GM21381 (cell line): ENCODE measurements around the gene CORO1C.

Source experiments
- ATAC-seq: cut with Tn5 transposase; IDR thresholded peaks from one replicate; pipeline ENCODE4 v1.9.1; 2021; ENCODE audit warnings: mild to moderate bottlenecking, moderate library complexity; ENCODE audit not compliant: unreplicated experiment

Gene CORO1C

DNA sequence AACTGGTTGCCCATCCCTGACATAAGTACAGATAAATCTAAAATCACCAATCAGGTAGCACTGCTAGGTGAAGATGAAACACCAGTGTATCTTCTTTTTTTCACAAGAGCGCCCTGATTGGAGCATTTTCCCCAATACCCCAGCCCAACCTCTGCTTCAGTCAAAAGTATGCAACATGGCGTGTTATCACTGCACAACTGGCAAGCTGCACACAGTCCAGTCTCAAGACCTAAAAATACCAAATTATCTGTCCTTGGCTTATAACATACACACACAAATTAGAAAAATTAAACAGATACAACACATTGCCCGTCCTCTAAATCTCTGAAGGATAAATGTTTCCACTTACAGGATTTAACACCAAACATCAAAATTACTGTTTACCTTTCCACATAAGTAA, 77.4 kb downstream of the CORO1C start:
- no peak for ATAC-seq

- no peak for ATAC-seq
Measured at GRCh38 chr12:108653082-108653516, 78.2 kb downstream of the CORO1C start.

DNA sequence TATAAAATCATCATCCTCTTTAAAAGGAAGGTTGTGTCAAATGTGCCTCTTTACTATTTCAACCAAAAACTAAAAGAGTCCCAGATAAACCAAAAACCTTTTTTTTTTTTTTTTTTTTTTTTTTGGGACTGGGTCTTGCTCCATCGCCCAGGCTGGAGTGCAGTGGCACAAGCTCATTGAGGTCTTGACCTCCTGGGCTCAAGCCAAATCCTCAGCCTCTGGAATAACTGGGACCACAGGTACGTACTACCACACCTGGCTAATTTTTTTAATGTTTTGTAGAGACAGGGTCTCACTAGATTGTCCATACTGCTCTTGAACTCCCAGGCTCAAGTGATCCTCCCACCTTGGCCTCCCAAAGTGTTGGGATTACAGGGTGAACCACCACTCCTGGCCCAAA, 81.2 kb downstream of the CORO1C start:
- no peak for ATAC-seq

DNA sequence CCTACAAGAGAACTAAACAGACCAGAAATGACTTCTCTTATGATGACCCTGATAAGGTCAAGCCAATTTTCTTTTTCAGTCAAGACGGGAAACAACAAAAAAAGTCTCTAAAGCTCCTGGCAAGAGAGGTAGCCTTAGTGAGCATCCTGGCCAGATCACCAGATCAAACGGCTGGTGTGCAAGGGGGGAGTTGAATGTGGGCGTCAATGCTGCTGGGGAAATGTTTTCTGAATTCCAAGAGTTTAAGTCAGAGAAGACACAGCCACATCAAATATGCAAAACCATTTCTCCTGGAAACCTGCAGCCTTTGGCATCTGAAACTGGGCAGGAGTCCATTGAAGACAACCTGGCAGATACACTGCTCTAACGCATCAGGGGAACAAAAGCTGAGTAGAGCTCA, 81.6 kb downstream of the CORO1C start:
- ATAC-seq: no peak

- ATAC-seq: no peak
Measured at GRCh38 chr12:108649126-108649525, 82.2 kb downstream of the CORO1C start.

- ATAC-seq: no peak
Measured at GRCh38 chr12:108648371-108648770, 82.9 kb downstream of the CORO1C start.

GRCh38 chr12:108647585-108648287, 83.6 kb downstream of the CORO1C start:
- no peak for ATAC-seq

DNA sequence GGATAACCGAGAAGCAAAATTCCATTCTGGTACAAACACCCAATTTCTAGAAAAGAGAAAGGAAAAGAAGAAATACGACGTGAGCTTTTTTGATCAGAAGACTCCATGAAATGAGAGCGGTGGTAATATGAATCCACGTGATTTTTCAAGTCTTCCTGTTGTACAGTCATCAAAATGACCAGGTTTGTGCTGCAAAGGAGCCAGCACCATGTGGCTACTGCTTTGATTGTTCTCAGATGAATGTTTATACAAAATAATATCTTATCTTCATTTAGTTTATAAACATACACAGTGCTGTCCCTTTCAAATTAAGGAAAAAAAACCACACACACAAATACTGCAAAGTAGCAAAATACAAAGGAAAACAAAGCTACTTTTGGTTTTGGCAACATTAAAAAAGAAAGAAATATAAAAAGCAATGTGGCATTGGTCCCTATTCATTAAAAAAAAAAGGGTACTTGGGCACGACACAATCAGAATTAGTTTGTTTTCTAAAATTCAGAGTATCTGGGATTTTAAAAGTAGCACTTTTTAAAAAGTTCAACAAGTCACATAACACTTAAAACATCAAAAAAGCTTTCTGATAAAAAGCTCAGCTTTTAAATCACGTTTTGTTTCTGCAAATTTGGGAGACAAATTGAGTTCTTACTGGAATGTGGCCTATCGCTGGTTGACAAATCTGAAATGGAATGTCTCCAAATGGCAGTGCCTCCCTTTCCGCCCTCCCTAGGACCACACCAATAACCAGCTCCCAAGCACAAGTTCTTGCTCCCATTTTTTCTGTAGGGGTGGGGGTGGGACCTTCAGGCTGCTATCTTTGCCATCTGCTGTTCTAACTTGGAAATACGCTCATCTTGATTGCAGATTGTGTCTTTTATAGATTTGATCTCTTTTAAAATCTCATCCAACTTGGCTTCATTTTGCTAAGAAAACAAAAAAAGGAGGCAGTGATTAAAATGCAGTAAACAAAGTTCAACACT, 84.4 kb downstream of the CORO1C start:
- ATAC-seq: no peak

GRCh38 chr12:108645686-108646599, 85.4 kb downstream of the CORO1C start:
- ATAC-seq: no peak

- no peak for ATAC-seq
Measured at GRCh38 chr12:108644811-108645120, 86.6 kb downstream of the CORO1C start.

DNA sequence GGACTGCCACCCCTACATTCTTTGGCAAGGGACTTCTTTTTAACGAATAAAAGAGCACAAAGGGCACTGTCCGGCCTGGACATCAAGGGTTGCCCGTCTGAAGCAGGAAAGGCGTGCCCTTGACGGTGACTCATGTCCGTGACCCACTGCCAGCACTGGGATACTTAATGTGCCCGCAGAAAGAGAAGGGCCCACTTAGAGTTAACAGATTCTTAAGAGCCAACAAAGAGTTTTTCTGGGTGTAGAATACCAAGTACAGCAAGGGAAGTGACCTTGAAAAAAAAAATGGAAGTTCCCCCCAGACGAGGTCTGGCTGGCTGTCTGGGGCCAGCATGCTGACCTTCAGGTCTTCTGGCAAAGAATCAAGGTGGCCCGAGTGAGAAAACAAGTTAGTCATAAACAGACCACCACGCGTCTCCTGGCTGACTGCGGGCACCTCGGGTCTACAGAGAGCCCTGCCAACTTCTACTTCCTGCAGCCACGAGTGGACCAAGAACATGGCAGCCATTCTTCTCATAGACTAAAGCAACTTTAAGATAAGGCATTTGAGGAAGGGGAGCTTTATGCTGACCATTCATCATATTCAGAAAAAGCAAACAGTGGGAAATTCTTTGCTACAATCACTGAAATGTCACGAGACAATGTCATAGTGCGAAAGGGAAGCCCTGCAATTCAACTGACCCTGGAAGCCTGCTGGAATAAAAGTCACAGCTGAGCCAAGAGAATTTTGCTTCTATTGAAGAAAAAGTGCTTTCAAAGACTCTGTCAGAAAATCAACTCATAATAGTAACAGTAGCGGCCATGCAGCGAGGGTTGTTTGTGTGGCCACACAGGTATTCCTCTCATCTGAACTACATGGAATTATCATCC, 87.1 kb downstream of the CORO1C start:
- ATAC-seq: no peak

- ATAC-seq: no peak
Measured at GRCh38 chr12:108642899-108643654, 88.2 kb downstream of the CORO1C start.

- no peak for ATAC-seq
Measured at GRCh38 chr12:108642269-108642870, 88.9 kb downstream of the CORO1C start.

DNA sequence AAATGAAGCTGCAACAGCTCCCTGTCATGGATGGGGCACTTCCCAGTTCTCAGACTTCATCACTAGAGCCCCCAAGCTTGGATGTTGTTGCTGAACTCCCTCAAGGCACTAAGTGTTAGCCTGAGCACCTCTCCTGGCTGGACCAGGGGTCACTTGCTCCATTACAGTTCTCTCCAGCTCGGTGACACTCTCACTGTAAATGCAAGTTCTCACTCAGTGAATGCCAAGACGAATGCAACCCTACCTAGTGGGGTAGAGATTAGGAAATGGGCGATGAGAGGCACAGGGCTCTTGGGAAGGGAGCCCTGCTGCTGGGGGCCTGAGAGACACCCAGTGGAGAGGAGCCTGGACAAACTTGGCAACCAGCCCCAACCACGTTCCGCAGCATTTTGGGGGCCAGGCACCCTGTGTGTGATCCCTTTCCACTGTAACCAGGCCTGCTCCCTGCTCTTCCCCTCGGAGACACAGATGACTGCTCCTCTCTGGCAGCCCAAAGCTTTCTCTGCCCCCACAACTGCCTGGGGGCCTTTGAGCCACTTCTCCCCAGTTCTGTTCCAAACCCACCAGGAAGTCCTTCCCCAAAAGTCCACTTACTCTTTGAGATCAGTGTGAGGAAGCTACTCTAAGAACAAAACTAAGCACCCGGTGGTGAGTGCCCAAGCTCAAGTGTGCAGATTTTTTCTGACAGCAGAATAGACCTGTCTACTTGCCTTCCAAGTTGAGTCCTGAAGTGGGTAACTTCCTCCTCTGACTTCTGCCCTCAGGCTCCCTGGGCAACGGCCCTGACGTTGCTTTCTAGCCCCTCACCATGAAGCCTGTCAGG, 89.7 kb downstream of the CORO1C start:
- ATAC-seq: no peak

- no peak for ATAC-seq
Measured at GRCh38 chr12:108640802-108641445, 90.4 kb downstream of the CORO1C start.

- ATAC-seq: no peak
Measured at GRCh38 chr12:108638997-108639822, 92.1 kb downstream of the CORO1C start.
